ENCODE results near the gene ZNG1F.
"Not testable (repeated sequence)": the region's sequence is repeated elsewhere in the genome, so short reads cannot be mapped to it uniquely, and the experiment has no call there.

ZNG1F gene

GRCh38 chr9:41086215-41086614 lies 102.9 kb downstream of the ZNG1F start:
- not testable (repeated sequence) for DNase-seq

- DNase-seq, result not testable (repeated sequence)
Observed at GRCh38 chr9:41082358-41082757, 106.8 kb downstream of the ZNG1F start.

Data from erythroblast (primary cell).